Endothelial cell of umbilical vein (primary cell): ENCODE results near the gene PSMB5. TPM values are rescaled to one million over a fixed set of nuclear protein-coding genes. Genes with fewer than 3 reads are reported as not detected.

Source experiments
- BruUV-seq: library from RNA; stranded (reverse); fragments of 400-500 nt; replicated peaks from 2 replicates; lab custom pipeline; 2021; lab: Mats Ljungman, UMichigan
- CTCF ChIA-PET: fragments of 300-600, 350-600 bp; sonication (Branson Sonifier 250); formaldehyde crosslinking; loops from one replicate; lab custom pipeline; 2021; ENCODE audit warnings: antibody characterized with exemption, inconsistent platforms; lab: Charles Lee
- POLR2A ChIA-PET: fragments of 300-600, 350-600 bp; sonication (Branson Sonifier 250); formaldehyde crosslinking; loops from one replicate; lab custom pipeline; 2021; ENCODE audit warnings: antibody characterized with exemption, inconsistent platforms; lab: Charles Lee
- DNase-seq: peaks from one replicate; pipeline ENCODE4 v3.0.0-alpha.2; 2011; ENCODE audit warnings: low read depth, low spot score
- FAIRE-seq: peaks from 2 replicates; lab custom pipeline; 2011; peaks lifted over from hg19 to GRCh38; lab: Jason Lieb, UNC
- H2AFZ ChIP-seq: 2 replicates; pipeline ENCODE4 v1.6.0; 2012; ENCODE audit warnings: low read depth, low read length, control low read depth, inconsistent platforms
- H3K27ac ChIP-seq: 2 replicates; pipeline ENCODE4 v1.5.1; 2011; ENCODE audit warnings: low read depth, mild to moderate bottlenecking, control low read depth, low read length, moderate library complexity; ENCODE audit not compliant: insufficient read depth
- H3K27me3 ChIP-seq, 2 experiments: 2 replicates each; pipeline versions ENCODE4 v1.6.0 to v1.6.1; 2011; ENCODE audit warnings: low read length in 2 of 2, mixed read lengths in 1 of 2; ENCODE audit not compliant: control insufficient read depth in 2 of 2, insufficient read depth in 2 of 2
- H3K36me3 ChIP-seq, 2 experiments: 2 replicates in 1 of 2; 3 replicates in 1 of 2; pipeline ENCODE4 v1.5.1; 2011; ENCODE audit warnings: low read length in 2 of 2, mild to moderate bottlenecking in 1 of 2, moderate library complexity in 1 of 2; ENCODE audit not compliant: control insufficient read depth in 2 of 2, insufficient read depth in 2 of 2; ENCODE audit errors: extremely low read depth in 1 of 2
- H3K4me1 ChIP-seq: 3 replicates; pipeline ENCODE4 v1.5.1; 2011; ENCODE audit warnings: mild to moderate bottlenecking, low read length; ENCODE audit not compliant: control insufficient read depth, insufficient read depth; ENCODE audit errors: extremely low read depth
- H3K4me2 ChIP-seq: 2 replicates; pipeline ENCODE4 v1.6.1; 2011; ENCODE audit warnings: low read length, control low read depth, mixed read lengths; ENCODE audit not compliant: insufficient read depth
- H3K4me3 ChIP-seq, 3 experiments: fragments of 200-600 bp in 1 of 3; sonication (generic), shearing (Covaris generic) in 1 of 3; replicated peaks in 1 of 3; 2 replicates each; pipeline ENCODE4 v1.5.1; 2011 to 2016; ENCODE audit warnings: control low read depth in 3 of 3, low read length in 3 of 3, mild to moderate bottlenecking in 2 of 3, inconsistent platforms in 1 of 3, low read depth in 1 of 3, moderate library complexity in 1 of 3; ENCODE audit not compliant: insufficient read depth in 1 of 3
- H3K79me2 ChIP-seq: 2 replicates; pipeline ENCODE4 v1.6.0; 2012; ENCODE audit warnings: low read length, inconsistent platforms; ENCODE audit not compliant: control insufficient read depth, insufficient read depth
- H3K9ac ChIP-seq: replicated peaks from 2 replicates; pipeline ENCODE3; 2011; ENCODE audit warnings: low read length, control low read depth; ENCODE audit not compliant: insufficient read depth; ENCODE audit errors: extremely low read depth
- H3K9me1 ChIP-seq: replicated peaks from 3 replicates; pipeline ENCODE4 v1.6.0; 2011; ENCODE audit warnings: mild to moderate bottlenecking, low read length; ENCODE audit not compliant: control insufficient read depth, insufficient read depth; ENCODE audit errors: extremely low read depth
- H3K9me3 ChIP-seq: replicated peaks from 2 replicates; pipeline ENCODE4 v1.5.1; 2012; ENCODE audit warnings: low read length, inconsistent platforms; ENCODE audit not compliant: control insufficient read depth, insufficient read depth
- H4K20me1 ChIP-seq: replicated peaks from 2 replicates; pipeline ENCODE3; 2011; ENCODE audit warnings: mild to moderate bottlenecking, low read length; ENCODE audit not compliant: control insufficient read depth, insufficient read depth; ENCODE audit errors: extremely low read depth
- CTCF ChIP-seq, 2 donors: IDR thresholded peaks; 1 replicate in 1 of 2; 2 replicates in 1 of 2; pipeline ENCODE4 v1.5.1; 2011; ENCODE audit warnings: low read length in 2 of 2, mild to moderate bottlenecking in 2 of 2, moderate library complexity in 2 of 2, control low read depth in 1 of 2, inconsistent platforms in 1 of 2, low read depth in 1 of 2; ENCODE audit not compliant: insufficient read depth in 1 of 2; ENCODE audit errors: extremely low read depth in 1 of 2
- EZH2 ChIP-seq: IDR thresholded peaks from 2 replicates; pipeline ENCODE4 v1.6.1; 2012; ENCODE audit warnings: borderline replicate concordance, low read depth, mild to moderate bottlenecking, moderate library complexity, low read length, inconsistent platforms; ENCODE audit not compliant: severe bottlenecking
- FOS ChIP-seq: IDR thresholded peaks from 2 replicates; pipeline ENCODE4 v1.6.1; 2011; ENCODE audit warnings: mild to moderate bottlenecking, low read length, moderate library complexity, borderline replicate concordance; ENCODE audit not compliant: insufficient read depth
- GATA2 ChIP-seq: IDR thresholded peaks from 2 replicates; pipeline ENCODE4 v1.7.0; 2011; ENCODE audit warnings: low read depth, mild to moderate bottlenecking, moderate library complexity, mixed read lengths, low read length; ENCODE audit not compliant: insufficient read length, insufficient read depth
- JUN ChIP-seq: IDR thresholded peaks from 2 replicates; pipeline ENCODE4 v1.6.1; 2011; ENCODE audit warnings: borderline replicate concordance, low read depth; ENCODE audit not compliant: insufficient read length, insufficient read depth
- MAX ChIP-seq: IDR thresholded peaks from 2 replicates; pipeline ENCODE4 v1.6.1; 2011; ENCODE audit not compliant: insufficient read depth, insufficient read length
- MYC ChIP-seq: IDR thresholded peaks from one replicate; pipeline ENCODE4 v1.6.1; 2011; ENCODE audit warnings: mild to moderate bottlenecking, low read depth, low read length
- POLR2A ChIP-seq: IDR thresholded peaks from 2 replicates; pipeline ENCODE4 v1.6.1; 2012; ENCODE audit warnings: low read depth, mild to moderate bottlenecking, control low read depth, low read length
- POLR2AphosphoS5 ChIP-seq: IDR thresholded peaks from 2 replicates; pipeline ENCODE4 v1.6.1; 2012; ENCODE audit warnings: low read depth, mild to moderate bottlenecking, control low read depth, low read length, moderate library complexity; ENCODE audit not compliant: insufficient read depth
- dilution Hi-C: fragments of 300-500 bp; cut with MboI; formaldehyde crosslinking; loops from one replicate; pipeline ENCODE4 v1.15.0; 2019; ENCODE audit warnings: low sequenced_read_pairs; ENCODE audit not compliant: extremely low pct_ligation_motif_present
- intact Hi-C: fragments of 100-400 bp; cut with micrococcal nuclease; formaldehyde crosslinking; loops from one replicate; pipeline ENCODE4 v1.10.0; 2022
- polyA plus RNA-seq, 4 experiments: library from polyadenylated mRNA; depleted of rRNA in 3 of 4; stranded (reverse) in 3 of 4; unstranded in 1 of 4; fragments of >200 nt; gene quantifications; 2 replicates each; pipeline versions ENCODE4 v1.2.1 to v1.2.3, GENCODE V29; 2011 to 2012; ENCODE audit warnings: missing spikeins in 1 of 4
- total RNA-seq: library from RNA; stranded (reverse); gene quantifications from 2 replicates; pipeline ENCODE4 v1.2.3, GENCODE V29; 2021

PSMB5 gene
- total and polyA plus RNA-seq, 2 donors (not counting 3 experiments of a cell fraction or from before 2014, with no cell fraction given), result 236 to 464 TPM

GRCh38 chr14:23030936-23031335 lies 3.8 kb downstream of the PSMB5 start:
- Histone ChIP-seq H2AFZ (no peak overlapping the region), H3K27me3 (no peaks in the 10 kb centered on the region), H3K79me2 (peaks cover 35% of the 10 kb centered on the region), H3K36me3 (peaks cover 11 to 18% of the 10 kb centered on the region in 2 experiments), H3K9me3 (no peaks in the 10 kb centered on the region), H3K4me3 (no peak overlapping the region), H3K4me2 (no peak overlapping the region), H3K9me1 (no peaks in the 10 kb centered on the region), H3K9ac (no peak overlapping the region), H3K4me1 (peaks cover 16% of the 10 kb centered on the region), H3K27ac (no peak overlapping the region), H4K20me1 (no peaks in the 10 kb centered on the region)
- DNase-seq (no peak), FAIRE-seq (no peak)
- no peak for TF ChIP-seq POLR2AphosphoS5
- no peak for TF ChIP-seq MAX
- TF ChIP-seq CTCF (IDR thresholded peaks at IDR 0.05; ENCODE audit: extremely low read depth in 1 of 2, insufficient read depth in 1 of 2, low read depth in 1 of 2, low read length in 2 of 2), result no peak
- no peak for TF ChIP-seq GATA2
- no peak for TF ChIP-seq JUN
- no peak for TF ChIP-seq EZH2
- no peak for TF ChIP-seq FOS
- no peak for TF ChIP-seq MYC
- no peak for TF ChIP-seq POLR2A
- ChIA-PET CTCF (interaction anchor here (1.4 to 4.4 kb wide), 3 partner anchors 36 to 44 kb away, joined by 4 to 23 read pairs (median 9); no protein-coding TSS in a partner anchor), POLR2A (no interaction called here)
- dilution Hi-C loops, result no loop called here
- intact Hi-C loops, result no loop called here
- no TSS peak for BruUV-seq
